WTC11 (cell line): ENCODE results near the gene RASAL2. TPM values are rescaled to one million over a fixed set of nuclear protein-coding genes. Genes with fewer than 3 reads are reported as not detected.

ENCODE experiments used
- ATAC-seq: fragments of 200-7000 bp; cut with Tn5 transposase; 2 replicates; pipeline ENCODE4 v1.10.0; 2021; ENCODE audit warnings: mild to moderate bottlenecking, moderate library complexity
- CTCF ChIA-PET: fragments of 300-600 bp; sonication (Branson Sonifier 250); formaldehyde crosslinking; loops from one replicate; lab custom pipeline; 2021; ENCODE audit warnings: antibody characterized with exemption; lab: Charles Lee
- POLR2A ChIA-PET: fragments of 350-600 bp; sonication (Branson Sonifier 250); formaldehyde crosslinking; loops from one replicate; lab custom pipeline; 2021; ENCODE audit warnings: antibody characterized with exemption; lab: Charles Lee
- DNase-seq: peaks from one replicate; pipeline ENCODE4 v3.0.0; 2021; ENCODE audit warnings: low spot score
- H3K27ac Mint-ChIP-seq: 2 replicates; pipeline ENCODE4 v1.8.0; 2021; ENCODE audit warnings: mixed read lengths
- H3K27me3 Mint-ChIP-seq: 2 replicates; pipeline ENCODE4 v1.8.0; 2021; ENCODE audit warnings: low read depth, mild to moderate bottlenecking, moderate library complexity, mixed read lengths
- H3K36me3 Mint-ChIP-seq: 2 replicates; pipeline ENCODE4 v1.8.0; 2021; ENCODE audit warnings: mixed read lengths
- H3K4me1 Mint-ChIP-seq: 2 replicates; pipeline ENCODE4 v1.8.0; 2022; ENCODE audit warnings: mixed read lengths
- H3K4me3 Mint-ChIP-seq: 2 replicates; pipeline ENCODE4 v1.8.0; 2021; ENCODE audit warnings: mild to moderate bottlenecking, moderate library complexity, mixed read lengths
- H3K9me3 Mint-ChIP-seq: 2 replicates; pipeline ENCODE4 v1.8.0; 2021; ENCODE audit warnings: mixed read lengths
- CREM ChIP-seq: sonication (generic); formaldehyde crosslinking; IDR thresholded peaks from 2 replicates; pipeline ENCODE4 v1.8.1; 2022; ENCODE audit warnings: mild to moderate bottlenecking, missing genetic modification reagents, moderate library complexity
- FOXK1 ChIP-seq: sonication (generic); formaldehyde crosslinking; IDR thresholded peaks from 2 replicates; pipeline ENCODE4 v1.8.0; 2022; ENCODE audit warnings: mild to moderate bottlenecking, moderate library complexity, missing genetic modification reagents
- FOXP1 ChIP-seq: sonication (generic); formaldehyde crosslinking; IDR thresholded peaks from 2 replicates; pipeline ENCODE4 v1.8.0; 2022; ENCODE audit warnings: missing genetic modification reagents, mild to moderate bottlenecking, moderate library complexity, borderline replicate concordance
- GRHL2 ChIP-seq: fragments of 250-450 bp; sonication (Bioruptor Pico); IDR thresholded peaks from 2 replicates; pipeline ENCODE4 v1.8.0; 2022; ENCODE audit warnings: mild to moderate bottlenecking, moderate library complexity; ENCODE audit not compliant: insufficient replicate concordance, severe bottlenecking
- NFATC4 ChIP-seq: fragments of 250-450 bp; sonication (Bioruptor Pico); IDR thresholded peaks from 2 replicates; pipeline ENCODE4 v1.9.0; 2021; ENCODE audit warnings: mild to moderate bottlenecking
- NFYB ChIP-seq: sonication (generic); formaldehyde crosslinking; conservative IDR thresholded peaks from 2 replicates; pipeline ENCODE4 v1.8.0; 2022; ENCODE audit warnings: low read depth, missing genetic modification reagents
- SMAD4 ChIP-seq: sonication (generic); formaldehyde crosslinking; IDR thresholded peaks from 2 replicates; pipeline ENCODE4 v1.8.0; 2022; ENCODE audit warnings: mild to moderate bottlenecking, missing genetic modification reagents
- ZNF263 ChIP-seq: sonication (generic); formaldehyde crosslinking; IDR thresholded peaks from 2 replicates; pipeline ENCODE4 v1.8.1; 2022; ENCODE audit warnings: low read depth, mild to moderate bottlenecking, moderate library complexity, missing genetic modification reagents
- total RNA-seq: library from RNA; stranded (reverse); gene quantifications from 3 replicates; pipeline ENCODE4 v1.2.3, GENCODE V29; 2021
- TF ChIP-seq, protein P1 (sequence below): fragments of 250-450 bp; sonication (Bioruptor Pico); IDR thresholded peaks from 2 replicates; pipeline ENCODE4 v1.9.0; 2021; ENCODE audit warnings: moderate library complexity, mild to moderate bottlenecking, inconsistent platforms, borderline replicate concordance
- TF ChIP-seq, protein P2 (sequence below): sonication (generic); formaldehyde crosslinking; IDR thresholded peaks from 2 replicates; pipeline ENCODE4 v1.8.1; 2022; ENCODE audit warnings: low read depth, missing genetic modification reagents, borderline replicate concordance
- TF ChIP-seq, protein P3 (sequence below): fragments of 250-450 bp; sonication (Bioruptor Pico); conservative IDR thresholded peaks from 2 replicates; pipeline ENCODE4 v1.9.0; 2021; ENCODE audit warnings: mild to moderate bottlenecking
- TF ChIP-seq, protein P4 (sequence below): sonication (generic); formaldehyde crosslinking; IDR thresholded peaks from 2 replicates; pipeline ENCODE4 v1.8.1; 2022; ENCODE audit warnings: low read depth, mild to moderate bottlenecking, moderate library complexity, missing genetic modification reagents, borderline replicate concordance
- TF ChIP-seq, protein P5 (sequence below): sonication (generic); formaldehyde crosslinking; IDR thresholded peaks from 2 replicates; pipeline ENCODE4 v1.8.1; 2022; ENCODE audit warnings: mild to moderate bottlenecking, moderate library complexity, missing genetic modification reagents
- TF ChIP-seq, protein P6 (sequence below): sonication (generic); formaldehyde crosslinking; IDR thresholded peaks from 2 replicates; pipeline ENCODE4 v1.8.0; 2022; ENCODE audit warnings: mild to moderate bottlenecking, missing genetic modification reagents
- TF ChIP-seq, protein P7 (sequence below): sonication (generic); formaldehyde crosslinking; IDR thresholded peaks from 2 replicates; pipeline ENCODE4 v1.8.1; 2023; ENCODE audit warnings: mild to moderate bottlenecking, missing genetic modification reagents, moderate library complexity

Gene RASAL2
- total RNA-seq, 1 experiment from 2014 or later: 29.5 TPM

DNA sequence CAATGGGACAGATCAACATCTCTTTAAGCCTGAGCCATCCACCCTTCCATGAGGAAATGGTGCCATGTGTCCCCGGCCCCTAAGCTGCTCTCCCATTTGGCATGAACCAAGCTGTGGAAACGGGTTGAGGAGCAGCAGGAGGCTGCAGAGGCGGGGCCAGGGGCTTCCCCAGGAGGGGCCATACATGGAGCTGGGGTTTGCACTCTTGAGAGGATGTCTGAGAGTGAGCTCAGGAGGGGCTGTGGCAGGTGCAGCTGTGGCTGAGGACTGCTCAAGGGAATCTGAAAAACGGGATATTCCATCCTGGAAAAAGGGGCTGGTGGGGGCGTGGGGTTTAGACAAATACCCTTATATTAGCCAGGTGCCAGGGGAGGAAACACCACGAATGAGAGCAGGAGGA lies 409.9 kb downstream of the RASAL2 start (continued):
- TF ChIP-seq FOXP1 (CRISPR knock-in tag) (no peak), GRHL2 (CRISPR knock-in tag) (no peak), SMAD4 (CRISPR knock-in tag) (no peak)
- TF ChIP-seq, protein P1, sequence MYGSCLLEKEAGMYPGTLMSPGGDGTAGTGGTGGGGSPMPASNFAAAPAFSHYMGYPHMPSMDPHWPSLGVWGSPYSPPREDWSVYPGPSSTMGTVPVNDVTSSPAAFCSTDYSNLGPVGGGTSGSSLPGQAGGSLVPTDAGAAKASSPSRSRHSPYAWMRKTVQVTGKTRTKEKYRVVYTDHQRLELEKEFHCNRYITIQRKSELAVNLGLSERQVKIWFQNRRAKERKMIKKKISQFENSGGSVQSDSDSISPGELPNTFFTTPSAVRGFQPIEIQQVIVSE (CRISPR knock-in tag): no peak
- TF ChIP-seq, protein P2, sequence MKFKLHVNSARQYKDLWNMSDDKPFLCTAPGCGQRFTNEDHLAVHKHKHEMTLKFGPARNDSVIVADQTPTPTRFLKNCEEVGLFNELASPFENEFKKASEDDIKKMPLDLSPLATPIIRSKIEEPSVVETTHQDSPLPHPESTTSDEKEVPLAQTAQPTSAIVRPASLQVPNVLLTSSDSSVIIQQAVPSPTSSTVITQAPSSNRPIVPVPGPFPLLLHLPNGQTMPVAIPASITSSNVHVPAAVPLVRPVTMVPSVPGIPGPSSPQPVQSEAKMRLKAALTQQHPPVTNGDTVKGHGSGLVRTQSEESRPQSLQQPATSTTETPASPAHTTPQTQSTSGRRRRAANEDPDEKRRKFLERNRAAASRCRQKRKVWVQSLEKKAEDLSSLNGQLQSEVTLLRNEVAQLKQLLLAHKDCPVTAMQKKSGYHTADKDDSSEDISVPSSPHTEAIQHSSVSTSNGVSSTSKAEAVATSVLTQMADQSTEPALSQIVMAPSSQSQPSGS (CRISPR knock-in tag): no peak
- TF ChIP-seq, protein P3, sequence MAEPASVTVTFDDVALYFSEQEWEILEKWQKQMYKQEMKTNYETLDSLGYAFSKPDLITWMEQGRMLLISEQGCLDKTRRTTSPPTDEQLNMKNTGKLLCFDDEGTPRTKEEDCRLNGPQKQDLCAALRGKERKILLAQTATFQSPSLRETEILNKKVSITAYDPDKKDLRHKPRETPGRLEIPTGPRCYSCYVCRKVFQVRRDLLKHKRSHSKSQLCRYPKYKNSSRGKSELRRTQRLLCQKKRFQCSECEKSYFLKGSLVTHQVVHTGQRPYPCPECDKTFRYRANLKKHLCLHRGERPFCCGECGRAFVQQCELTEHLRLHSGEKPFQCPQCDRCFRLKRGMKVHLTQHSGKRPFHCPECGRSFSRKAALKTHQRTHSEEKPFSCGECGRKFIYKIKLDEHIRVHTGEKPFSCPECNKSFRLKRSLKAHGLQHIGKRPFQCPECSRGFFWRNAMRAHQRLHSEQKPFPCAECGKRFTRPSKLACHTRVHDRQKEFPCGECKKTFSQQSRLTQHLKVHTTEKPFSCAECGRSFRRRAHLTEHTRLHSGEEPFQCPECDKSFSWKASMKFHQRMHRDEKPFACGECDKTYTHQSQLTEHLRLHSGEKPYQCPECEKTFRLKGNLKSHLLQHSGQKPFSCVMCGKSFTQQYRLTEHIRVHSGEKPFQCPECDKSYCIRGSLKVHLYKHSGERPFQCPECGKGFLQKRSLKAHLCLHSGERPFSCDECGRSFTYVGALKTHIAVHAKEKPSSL (CRISPR knock-in tag): no peak
- TF ChIP-seq, protein P4, sequence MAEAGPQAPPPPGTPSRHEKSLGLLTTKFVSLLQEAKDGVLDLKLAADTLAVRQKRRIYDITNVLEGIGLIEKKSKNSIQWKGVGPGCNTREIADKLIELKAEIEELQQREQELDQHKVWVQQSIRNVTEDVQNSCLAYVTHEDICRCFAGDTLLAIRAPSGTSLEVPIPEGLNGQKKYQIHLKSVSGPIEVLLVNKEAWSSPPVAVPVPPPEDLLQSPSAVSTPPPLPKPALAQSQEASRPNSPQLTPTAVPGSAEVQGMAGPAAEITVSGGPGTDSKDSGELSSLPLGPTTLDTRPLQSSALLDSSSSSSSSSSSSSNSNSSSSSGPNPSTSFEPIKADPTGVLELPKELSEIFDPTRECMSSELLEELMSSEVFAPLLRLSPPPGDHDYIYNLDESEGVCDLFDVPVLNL (CRISPR knock-in tag): no peak
- TF ChIP-seq, all 79 proteins: peak for 0

DNA sequence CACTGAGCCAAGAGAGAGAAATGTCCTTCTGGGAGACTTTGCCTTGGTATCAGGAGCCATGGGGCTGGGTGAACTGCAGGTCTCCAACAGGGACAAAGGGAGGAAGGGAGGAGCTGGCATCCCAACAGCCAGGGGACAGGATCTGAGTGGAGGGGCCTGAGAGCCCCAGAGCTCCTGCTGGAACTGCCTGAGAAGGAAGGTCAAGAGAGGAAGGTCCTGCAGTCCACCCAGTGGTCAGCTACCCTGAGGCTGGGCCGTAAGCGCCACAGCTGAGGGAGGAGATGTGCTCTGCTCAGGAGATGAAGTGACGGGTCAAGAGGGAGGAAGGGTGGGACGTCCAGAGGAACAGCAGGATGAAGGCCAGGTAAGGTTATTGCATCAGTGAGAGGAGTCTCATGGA lies 410.4 kb downstream of the RASAL2 start:
- H3K9me3 Mint-ChIP-seq: no peaks in the 10 kb centered on the region
- peaks cover 13% of the 10 kb centered on the region for H3K4me1 Mint-ChIP-seq
- CTCF ChIA-PET: interaction anchor here (0.7 to 2.2 kb wide), 8 partner anchors 10 to 472 kb away, joined by 3 to 5 read pairs (median 3); no protein-coding TSS in a partner anchor
- POLR2A ChIA-PET: no interaction called here
- ATAC-seq (no peak), DNase-seq (no peak)
- H3K27me3 Mint-ChIP-seq: no peaks in the 10 kb centered on the region
- no peak overlapping the region for H3K4me3 Mint-ChIP-seq
- TF ChIP-seq NFATC4 (CRISPR knock-in tag) (no peak), NFYB (CRISPR knock-in tag) (no peak), CREM (CRISPR knock-in tag) (no peak), FOXK1 (CRISPR knock-in tag) (no peak), ZNF263 (CRISPR knock-in tag) (no peak)
- TF ChIP-seq, protein P5, sequence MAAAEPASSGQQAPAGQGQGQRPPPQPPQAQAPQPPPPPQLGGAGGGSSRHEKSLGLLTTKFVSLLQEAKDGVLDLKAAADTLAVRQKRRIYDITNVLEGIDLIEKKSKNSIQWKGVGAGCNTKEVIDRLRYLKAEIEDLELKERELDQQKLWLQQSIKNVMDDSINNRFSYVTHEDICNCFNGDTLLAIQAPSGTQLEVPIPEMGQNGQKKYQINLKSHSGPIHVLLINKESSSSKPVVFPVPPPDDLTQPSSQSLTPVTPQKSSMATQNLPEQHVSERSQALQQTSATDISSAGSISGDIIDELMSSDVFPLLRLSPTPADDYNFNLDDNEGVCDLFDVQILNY: no peak
- TF ChIP-seq, protein P6, sequence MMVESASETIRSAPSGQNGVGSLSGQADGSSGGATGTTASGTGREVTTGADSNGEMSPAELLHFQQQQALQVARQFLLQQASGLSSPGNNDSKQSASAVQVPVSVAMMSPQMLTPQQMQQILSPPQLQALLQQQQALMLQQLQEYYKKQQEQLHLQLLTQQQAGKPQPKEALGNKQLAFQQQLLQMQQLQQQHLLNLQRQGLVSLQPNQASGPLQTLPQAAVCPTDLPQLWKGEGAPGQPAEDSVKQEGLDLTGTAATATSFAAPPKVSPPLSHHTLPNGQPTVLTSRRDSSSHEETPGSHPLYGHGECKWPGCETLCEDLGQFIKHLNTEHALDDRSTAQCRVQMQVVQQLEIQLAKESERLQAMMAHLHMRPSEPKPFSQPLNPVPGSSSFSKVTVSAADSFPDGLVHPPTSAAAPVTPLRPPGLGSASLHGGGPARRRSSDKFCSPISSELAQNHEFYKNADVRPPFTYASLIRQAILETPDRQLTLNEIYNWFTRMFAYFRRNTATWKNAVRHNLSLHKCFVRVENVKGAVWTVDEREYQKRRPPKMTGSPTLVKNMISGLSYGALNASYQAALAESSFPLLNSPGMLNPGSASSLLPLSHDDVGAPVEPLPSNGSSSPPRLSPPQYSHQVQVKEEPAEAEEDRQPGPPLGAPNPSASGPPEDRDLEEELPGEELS: no peak
- TF ChIP-seq, protein P7, sequence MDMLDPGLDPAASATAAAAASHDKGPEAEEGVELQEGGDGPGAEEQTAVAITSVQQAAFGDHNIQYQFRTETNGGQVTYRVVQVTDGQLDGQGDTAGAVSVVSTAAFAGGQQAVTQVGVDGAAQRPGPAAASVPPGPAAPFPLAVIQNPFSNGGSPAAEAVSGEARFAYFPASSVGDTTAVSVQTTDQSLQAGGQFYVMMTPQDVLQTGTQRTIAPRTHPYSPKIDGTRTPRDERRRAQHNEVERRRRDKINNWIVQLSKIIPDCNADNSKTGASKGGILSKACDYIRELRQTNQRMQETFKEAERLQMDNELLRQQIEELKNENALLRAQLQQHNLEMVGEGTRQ (CRISPR knock-in tag): no peak
- TF ChIP-seq, protein P3 (CRISPR knock-in tag): no peak
- H3K36me3 Mint-ChIP-seq: no peaks in the 10 kb centered on the region
- no peak overlapping the region for H3K27ac Mint-ChIP-seq
